Measurements from ENCODE around the gene RAPGEF1. TPM values are rescaled to one million over a fixed set of nuclear protein-coding genes. Genes with fewer than 3 reads are reported as not detected.

RAPGEF1 gene
- total and polyA plus RNA-seq, 2 experiments from 2014 or later, result 9.9 to 82.8 TPM

GRCh38 chr9:131590907-131591844, 148.7 kb downstream of the RAPGEF1 start:
- ATAC-seq, result peak; percentile 96
- no peak overlapping the region for H3K4me2 ChIP-seq
- Mint-ChIP-seq H3K9me3 (no peaks in the 10 kb centered on the region; the same call in 2 of the 3 replicates), H3K4me1 (no peaks in the 10 kb centered on the region), H3K27me3 (ENCODE audit: insufficient read depth, low read depth, poor library complexity) (peaks cover 16% of the 10 kb centered on the region), H3K27ac (peak overlapping the region; percentile 78), H3K36me3 (ENCODE audit: low read depth) (peaks cover 24% of the 10 kb centered on the region), H3K4me3 (no peak overlapping the region)
- no peak overlapping the region for H3K4me3 ChIP-seq
- H3K36me3 ChIP-seq (ENCODE audit: insufficient read depth), result no peaks in the 10 kb centered on the region; the same call in 1 of the 2 replicates
- no peak overlapping the region for H2AFZ ChIP-seq
- H3K79me2 ChIP-seq (replicated peaks; ENCODE audit: insufficient read depth), result no peaks in the 10 kb centered on the region
- H4K20me1 ChIP-seq (replicated peaks; ENCODE audit: insufficient read depth), result no peaks in the 10 kb centered on the region
- H3K9me2 ChIP-seq (ENCODE audit: insufficient read depth), result no peaks in the 10 kb centered on the region
- 0 out of 2 replicates have a peak, but pooled peaks cover 3% of the 10 kb centered on the region for H3F3A ChIP-seq (replicated peaks; ENCODE audit: low read depth)
- H3K4me1 ChIP-seq (ENCODE audit: insufficient read depth), result no peaks in the 10 kb centered on the region
- H3K27me3 ChIP-seq (ENCODE audit: insufficient read depth), result no peaks in the 10 kb centered on the region
- TF ChIP-seq EZH2phosphoT487 (IDR thresholded peaks at IDR 0.05; ENCODE audit: unreplicated experiment) (no peak), CTCF (conservative IDR thresholded peaks at IDR 0.05; ENCODE audit: low read depth in 2 of 2) (peak; percentile 71 to 94)
- peak; percentile 88 for DNase-seq (ENCODE audit: low spot score)
- H3K27ac ChIP-seq (ENCODE audit: low read depth), result no peak overlapping the region

GRCh38 chr9:131590449-131590848, 149.4 kb downstream of the RAPGEF1 start:
- Histone ChIP-seq H3K4me3 (no peak overlapping the region), H3K4me2 (no peak overlapping the region), H3K9me2 (ENCODE audit: insufficient read depth) (no peaks in the 10 kb centered on the region), H2AFZ (no peak overlapping the region), H3F3A (replicated peaks; ENCODE audit: low read depth) (0 out of 2 replicates have a peak, but pooled peaks cover 3% of the 10 kb centered on the region), H3K27me3 (ENCODE audit: insufficient read depth) (no peaks in the 10 kb centered on the region), H4K20me1 (replicated peaks; ENCODE audit: insufficient read depth) (no peaks in the 10 kb centered on the region), H3K36me3 (ENCODE audit: insufficient read depth) (no peaks in the 10 kb centered on the region; the same call in 1 of the 2 replicates), H3K27ac (ENCODE audit: low read depth) (no peak overlapping the region), H3K4me1 (ENCODE audit: insufficient read depth) (no peaks in the 10 kb centered on the region), H3K79me2 (replicated peaks; ENCODE audit: insufficient read depth) (no peaks in the 10 kb centered on the region)
- DNase-seq (ENCODE audit: low spot score), result no peak
- no peak for ATAC-seq
- Mint-ChIP-seq H3K4me3 (no peak overlapping the region), H3K36me3 (ENCODE audit: low read depth) (peaks cover 17% of the 10 kb centered on the region), H3K4me1 (no peaks in the 10 kb centered on the region), H3K9me3 (no peaks in the 10 kb centered on the region; the same call in 2 of the 3 replicates), H3K27ac (no peak overlapping the region), H3K27me3 (ENCODE audit: insufficient read depth, low read depth, poor library complexity) (peaks cover 16% of the 10 kb centered on the region)
- TF ChIP-seq CREB1 (CRISPR knock-in tag; IDR thresholded peaks at IDR 0.05; ENCODE audit: low read depth), result no peak
- TF ChIP-seq, protein P1, sequence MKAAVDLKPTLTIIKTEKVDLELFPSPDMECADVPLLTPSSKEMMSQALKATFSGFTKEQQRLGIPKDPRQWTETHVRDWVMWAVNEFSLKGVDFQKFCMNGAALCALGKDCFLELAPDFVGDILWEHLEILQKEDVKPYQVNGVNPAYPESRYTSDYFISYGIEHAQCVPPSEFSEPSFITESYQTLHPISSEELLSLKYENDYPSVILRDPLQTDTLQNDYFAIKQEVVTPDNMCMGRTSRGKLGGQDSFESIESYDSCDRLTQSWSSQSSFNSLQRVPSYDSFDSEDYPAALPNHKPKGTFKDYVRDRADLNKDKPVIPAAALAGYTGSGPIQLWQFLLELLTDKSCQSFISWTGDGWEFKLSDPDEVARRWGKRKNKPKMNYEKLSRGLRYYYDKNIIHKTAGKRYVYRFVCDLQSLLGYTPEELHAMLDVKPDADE (IDR thresholded peaks at IDR 0.05), result no peak
- TF ChIP-seq, protein P2, sequence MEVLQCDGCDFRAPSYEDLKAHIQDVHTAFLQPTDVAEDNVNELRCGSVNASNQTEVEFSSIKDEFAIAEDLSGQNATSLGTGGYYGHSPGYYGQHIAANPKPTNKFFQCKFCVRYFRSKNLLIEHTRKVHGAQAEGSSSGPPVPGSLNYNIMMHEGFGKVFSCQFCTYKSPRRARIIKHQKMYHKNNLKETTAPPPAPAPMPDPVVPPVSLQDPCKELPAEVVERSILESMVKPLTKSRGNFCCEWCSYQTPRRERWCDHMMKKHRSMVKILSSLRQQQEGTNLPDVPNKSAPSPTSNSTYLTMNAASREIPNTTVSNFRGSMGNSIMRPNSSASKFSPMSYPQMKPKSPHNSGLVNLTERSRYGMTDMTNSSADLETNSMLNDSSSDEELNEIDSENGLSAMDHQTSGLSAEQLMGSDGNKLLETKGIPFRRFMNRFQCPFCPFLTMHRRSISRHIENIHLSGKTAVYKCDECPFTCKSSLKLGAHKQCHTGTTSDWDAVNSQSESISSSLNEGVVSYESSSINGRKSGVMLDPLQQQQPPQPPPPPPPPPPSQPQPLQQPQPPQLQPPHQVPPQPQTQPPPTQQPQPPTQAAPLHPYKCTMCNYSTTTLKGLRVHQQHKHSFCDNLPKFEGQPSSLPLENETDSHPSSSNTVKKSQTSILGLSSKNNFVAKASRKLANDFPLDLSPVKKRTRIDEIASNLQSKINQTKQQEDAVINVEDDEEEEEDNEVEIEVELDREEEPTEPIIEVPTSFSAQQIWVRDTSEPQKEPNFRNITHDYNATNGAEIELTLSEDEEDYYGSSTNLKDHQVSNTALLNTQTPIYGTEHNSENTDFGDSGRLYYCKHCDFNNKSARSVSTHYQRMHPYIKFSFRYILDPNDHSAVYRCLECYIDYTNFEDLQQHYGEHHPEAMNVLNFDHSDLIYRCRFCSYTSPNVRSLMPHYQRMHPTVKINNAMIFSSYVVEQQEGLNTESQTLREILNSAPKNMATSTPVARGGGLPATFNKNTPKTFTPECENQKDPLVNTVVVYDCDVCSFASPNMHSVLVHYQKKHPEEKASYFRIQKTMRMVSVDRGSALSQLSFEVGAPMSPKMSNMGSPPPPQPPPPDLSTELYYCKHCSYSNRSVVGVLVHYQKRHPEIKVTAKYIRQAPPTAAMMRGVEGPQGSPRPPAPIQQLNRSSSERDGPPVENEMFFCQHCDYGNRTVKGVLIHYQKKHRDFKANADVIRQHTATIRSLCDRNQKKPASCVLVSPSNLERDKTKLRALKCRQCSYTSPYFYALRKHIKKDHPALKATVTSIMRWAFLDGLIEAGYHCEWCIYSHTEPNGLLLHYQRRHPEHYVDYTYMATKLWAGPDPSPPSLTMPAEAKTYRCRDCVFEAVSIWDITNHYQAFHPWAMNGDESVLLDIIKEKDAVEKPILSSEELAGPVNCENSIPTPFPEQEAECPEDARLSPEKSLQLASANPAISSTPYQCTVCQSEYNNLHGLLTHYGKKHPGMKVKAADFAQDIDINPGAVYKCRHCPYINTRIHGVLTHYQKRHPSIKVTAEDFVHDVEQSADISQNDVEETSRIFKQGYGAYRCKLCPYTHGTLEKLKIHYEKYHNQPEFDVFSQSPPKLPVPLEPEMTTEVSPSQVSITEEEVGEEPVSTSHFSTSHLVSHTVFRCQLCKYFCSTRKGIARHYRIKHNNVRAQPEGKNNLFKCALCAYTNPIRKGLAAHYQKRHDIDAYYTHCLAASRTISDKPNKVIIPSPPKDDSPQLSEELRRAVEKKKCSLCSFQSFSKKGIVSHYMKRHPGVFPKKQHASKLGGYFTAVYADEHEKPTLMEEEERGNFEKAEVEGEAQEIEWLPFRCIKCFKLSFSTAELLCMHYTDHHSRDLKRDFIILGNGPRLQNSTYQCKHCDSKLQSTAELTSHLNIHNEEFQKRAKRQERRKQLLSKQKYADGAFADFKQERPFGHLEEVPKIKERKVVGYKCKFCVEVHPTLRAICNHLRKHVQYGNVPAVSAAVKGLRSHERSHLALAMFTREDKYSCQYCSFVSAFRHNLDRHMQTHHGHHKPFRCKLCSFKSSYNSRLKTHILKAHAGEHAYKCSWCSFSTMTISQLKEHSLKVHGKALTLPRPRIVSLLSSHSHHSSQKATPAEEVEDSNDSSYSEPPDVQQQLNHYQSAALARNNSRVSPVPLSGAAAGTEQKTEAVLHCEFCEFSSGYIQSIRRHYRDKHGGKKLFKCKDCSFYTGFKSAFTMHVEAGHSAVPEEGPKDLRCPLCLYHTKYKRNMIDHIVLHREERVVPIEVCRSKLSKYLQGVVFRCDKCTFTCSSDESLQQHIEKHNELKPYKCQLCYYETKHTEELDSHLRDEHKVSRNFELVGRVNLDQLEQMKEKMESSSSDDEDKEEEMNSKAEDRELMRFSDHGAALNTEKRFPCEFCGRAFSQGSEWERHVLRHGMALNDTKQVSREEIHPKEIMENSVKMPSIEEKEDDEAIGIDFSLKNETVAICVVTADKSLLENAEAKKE (CRISPR knock-in tag; IDR thresholded peaks at IDR 0.05), result no peak
